HS-5 (cell line): ENCODE results near the gene SHC1.

Experiments
- DNase-seq: peaks from one replicate; pipeline ENCODE4 v3.0.0-alpha.2; 2012; ENCODE audit warnings: low read depth

Gene SHC1

DNA sequence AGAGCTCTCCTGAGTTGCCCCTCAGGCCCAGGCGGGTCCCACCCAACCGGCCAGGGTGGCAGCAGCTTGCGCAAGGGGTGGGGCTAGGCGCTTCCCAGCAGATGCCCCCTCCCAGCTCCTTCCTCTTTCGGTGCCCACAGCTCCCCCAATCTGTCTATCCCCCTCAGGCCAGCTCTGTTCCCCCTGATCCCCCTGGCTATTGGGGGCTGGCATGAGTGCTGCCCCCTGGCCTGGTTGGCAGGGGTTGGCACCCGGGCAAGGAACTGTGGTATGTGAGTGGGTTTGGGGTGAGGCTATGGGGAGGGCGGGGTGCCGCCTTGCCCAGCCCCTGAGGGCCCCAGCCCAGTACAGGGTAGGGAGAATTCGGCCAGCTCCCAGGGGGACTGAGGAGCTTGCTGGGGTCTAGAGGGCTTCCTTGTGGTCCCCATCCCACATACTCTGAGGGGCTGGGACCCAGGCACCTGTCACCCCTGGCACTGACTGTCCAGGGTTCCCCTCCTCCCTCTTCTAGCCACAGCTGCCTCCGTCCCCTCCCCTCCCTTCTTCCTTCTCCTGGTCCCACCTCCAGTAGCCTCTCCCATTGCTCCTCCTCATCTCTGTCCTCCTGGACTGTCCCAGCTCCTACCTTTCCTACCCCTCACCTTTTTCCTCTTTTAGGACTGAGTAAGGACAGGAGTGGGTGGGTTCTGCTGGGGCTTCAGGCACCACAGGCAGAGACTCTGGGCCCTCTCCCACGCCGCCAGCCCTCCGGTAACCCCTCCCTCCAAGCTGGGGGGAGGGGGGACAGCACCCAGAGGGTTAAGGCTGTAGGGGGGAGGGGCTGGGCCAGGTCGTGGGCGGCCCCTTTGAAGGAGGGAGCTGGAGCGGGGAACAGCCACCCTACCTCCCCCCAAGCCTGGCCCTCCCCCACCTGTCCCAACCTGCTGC is 37.7 kb upstream of the SHC1 start:
- DNase-seq, result no peak

GRCh38 chr1:155007251-155007828 is 36.8 kb upstream of the SHC1 start:
- DNase-seq, result no peak

DNA sequence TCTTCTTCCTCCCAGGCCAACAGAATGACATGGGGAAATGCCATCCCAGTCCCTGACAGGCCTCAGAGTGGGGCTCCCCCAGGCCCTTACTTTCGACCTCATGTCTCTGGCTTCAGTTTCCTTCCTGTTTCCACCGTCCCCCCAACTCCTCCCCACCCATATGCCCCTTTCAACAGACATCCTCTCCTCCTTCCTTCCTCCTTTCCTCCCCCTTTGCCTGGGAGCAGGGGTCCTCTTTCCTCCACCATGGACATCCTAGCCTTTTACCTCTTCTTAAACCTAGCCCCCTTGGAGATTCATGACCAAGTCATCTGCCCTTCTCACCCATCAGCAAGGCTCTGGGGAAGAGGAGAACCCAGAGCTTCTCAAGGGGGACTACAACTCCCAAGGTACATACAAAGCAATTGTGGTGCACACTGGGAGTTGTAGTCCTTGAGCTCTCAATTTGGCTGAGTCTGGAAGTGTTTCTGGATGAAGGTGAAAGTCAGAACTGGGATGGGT is 36.1 kb upstream of the SHC1 start:
- no peak for DNase-seq

DNA sequence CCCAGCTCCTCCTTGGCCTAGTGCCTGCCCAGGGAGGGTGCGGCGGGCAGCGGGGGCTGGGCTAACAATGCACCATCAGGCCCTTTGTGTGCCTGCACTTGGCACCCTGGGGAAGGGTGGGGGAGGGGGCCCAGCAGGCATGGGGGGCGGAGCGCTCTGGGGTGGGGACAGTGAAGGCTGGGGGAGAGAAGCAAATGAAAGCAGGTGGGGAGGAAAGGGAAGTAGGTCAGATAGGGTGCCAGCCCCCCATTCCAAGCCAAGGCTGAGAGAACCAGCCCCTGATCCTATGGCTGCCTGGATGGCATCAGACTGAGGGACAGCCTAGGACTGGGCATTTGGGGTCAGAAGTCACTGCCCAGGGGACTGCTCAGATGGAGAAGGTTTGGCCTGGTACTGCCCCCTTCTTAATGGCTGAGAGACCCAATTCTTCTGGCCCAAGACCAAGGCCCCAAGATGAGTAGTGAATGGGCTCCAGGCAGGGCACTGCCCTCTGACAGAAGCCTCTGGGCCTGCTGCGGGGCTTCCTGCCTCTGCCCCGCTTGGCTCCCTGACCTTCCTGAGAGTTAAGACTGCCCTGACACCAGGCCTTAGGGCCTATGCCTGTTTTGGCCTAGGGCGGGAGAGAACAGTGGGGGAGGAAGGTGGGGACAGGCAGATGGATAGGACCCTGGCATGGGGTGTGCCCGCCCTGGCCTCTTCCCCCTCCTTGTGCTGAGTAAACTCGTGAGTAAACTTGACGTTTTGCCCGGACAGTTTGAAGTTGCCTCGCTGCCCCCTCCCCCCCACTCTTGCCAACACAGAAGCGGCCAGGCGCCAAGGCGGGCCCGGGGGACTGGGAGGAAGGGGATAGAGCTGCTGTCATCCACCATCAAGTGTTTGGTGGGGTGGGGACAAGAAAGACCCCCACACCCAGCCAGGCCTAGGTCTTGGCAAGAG is 34.8 kb upstream of the SHC1 start:
- no peak for DNase-seq

DNA sequence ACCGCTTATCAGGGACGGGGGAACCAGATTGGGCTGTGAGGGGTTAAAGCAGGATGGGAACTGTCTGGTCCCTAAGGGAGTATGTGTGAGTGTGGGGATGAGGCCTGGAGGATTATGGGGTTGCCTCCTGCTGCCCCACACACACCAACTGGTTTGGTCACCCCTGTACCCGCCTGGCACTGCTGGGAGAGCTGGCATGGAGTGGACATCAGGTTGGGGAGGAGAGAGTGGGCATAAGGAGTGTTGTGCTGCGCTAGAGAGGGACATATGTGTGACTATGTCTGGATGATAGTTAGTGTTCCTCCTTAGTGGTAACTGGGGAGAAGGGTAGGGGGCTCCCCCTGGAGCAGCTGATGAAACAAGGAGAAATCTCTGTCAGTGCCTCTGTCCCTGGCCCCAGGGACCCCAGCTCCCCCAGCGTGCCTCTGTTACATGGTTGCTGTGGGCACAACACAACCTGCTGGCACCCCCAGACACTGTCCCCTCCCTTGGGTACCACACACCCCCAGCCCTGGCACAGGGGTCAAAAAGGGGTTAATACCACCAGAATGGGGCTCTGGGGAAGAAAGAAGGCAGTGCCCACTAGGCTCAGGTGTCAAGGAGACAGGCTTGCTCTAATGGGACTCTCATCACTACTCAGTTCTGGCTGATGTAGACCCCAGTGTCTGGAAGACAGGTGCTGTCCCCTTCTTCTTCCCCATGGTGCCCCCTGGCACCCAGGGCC is 34.0 kb upstream of the SHC1 start:
- DNase-seq, result no peak

DNA sequence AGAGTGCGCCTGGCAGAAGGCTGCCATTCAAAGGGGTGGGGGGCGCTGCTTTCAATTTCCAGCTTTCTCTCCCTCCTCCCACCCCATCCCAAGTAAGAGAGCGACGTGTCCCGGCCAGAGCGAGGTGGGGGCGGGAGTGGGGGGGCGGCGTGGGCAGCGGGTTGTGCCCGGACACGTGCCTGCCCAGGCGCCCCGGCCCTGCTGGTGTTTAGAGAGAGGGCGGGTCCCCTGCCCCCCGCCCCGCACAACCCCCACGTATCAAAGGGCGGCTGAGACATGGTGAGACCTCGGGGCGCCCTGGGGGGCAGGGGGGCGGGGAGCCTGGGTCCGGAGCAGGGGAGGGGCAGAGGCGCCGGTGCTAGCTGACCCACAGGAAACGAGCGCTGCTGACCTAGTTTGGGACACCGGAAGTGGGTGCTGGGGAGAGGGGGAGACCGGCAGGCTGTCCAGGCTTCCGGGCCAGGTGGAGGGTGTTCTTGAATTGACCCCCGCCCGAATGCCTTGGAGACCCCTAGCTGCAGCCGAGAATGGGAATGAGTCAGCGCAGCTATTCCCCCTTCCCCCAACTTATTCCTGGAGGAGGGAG is 33.3 kb upstream of the SHC1 start:
- no peak for DNase-seq

DNA sequence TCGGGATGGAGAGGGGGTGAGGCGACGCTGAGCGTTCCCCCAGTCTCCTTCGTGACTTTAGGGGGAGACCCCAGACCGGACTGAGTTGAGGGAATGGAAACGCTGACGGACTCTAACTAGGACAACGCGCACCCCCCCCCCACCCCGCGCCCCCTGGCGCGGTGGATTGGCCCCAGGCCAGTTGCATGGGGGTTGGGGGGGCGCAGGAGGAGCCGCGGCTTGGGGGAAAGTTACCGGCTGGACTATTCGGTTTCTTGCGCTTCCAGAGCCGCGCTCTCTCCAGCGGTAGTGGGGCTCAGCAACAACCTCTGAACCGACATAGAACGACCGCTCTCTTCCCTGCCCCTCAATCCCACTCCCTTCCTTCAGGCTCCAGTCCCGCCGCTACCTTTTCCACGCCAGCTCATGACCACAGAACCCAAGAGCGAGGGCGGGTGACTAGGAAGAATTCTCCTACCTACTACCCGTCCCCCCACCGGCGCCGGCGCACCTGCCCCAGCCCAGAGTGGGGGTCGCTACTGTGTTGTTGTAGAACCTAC is 32.7 kb upstream of the SHC1 start:
- DNase-seq, result no peak

GRCh38 chr1:155002464-155003226 is 32.1 kb upstream of the SHC1 start, which contains the start of gene ZBTB7B:
Gene ZBTB7B (plus strand): TSS chr1:155002802. CDS start chr1:155014661, 11,859 bp downstream.
- no peak for DNase-seq

DNA sequence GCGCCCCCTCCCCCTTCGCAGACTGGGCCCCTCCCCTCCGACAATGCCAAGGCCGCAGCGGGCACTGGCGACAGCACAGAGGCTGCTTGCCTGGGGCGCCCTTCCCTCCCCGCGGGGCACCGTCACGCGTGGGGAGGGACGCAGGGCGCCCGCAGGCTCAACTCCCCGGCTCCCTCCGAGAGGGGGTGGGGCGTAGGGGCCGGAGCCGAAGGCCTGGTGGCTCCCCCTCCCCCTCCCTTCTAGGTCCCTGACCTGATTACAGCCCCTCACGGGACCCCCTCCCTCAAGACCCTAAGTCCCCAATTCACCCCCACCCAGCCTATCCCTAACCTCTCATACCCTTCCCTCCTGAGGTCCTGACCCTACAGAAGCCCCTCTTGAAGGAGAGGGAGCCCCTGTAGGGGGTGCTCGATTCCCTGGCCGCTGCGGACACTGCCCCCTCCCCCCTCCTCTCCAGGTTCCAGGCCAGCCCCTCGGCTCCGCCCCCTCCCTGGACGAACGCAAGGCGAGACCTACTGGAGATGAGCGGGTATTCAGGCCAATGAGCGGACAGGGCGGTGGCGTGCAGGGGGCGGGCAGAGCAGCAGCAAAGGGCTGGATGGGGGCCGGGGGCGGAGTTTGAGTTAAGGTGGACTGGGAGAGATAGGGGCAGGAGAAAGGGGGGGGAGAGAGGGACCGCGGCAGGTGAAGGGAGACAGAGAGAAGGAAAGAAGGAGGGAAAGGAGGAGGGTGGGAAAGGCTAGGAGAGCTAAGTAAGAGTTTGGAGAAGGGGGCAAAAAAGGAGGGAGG is 31.3 kb upstream of the SHC1 start:
- peak; percentile 85 for DNase-seq

DNA sequence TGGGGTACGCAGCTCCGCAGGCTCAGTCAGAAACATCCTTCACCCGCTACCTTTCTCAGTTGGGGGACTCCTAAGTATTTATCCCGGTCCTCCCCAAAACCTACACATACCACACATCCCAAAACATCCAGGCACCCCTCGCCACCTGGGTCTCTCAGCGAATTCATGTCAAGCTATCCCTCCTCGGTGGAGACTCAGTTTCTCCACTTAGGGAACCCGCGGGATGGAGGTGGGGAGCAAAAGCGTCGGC is 30.8 kb upstream of the SHC1 start:
- DNase-seq, result no peak

DNA sequence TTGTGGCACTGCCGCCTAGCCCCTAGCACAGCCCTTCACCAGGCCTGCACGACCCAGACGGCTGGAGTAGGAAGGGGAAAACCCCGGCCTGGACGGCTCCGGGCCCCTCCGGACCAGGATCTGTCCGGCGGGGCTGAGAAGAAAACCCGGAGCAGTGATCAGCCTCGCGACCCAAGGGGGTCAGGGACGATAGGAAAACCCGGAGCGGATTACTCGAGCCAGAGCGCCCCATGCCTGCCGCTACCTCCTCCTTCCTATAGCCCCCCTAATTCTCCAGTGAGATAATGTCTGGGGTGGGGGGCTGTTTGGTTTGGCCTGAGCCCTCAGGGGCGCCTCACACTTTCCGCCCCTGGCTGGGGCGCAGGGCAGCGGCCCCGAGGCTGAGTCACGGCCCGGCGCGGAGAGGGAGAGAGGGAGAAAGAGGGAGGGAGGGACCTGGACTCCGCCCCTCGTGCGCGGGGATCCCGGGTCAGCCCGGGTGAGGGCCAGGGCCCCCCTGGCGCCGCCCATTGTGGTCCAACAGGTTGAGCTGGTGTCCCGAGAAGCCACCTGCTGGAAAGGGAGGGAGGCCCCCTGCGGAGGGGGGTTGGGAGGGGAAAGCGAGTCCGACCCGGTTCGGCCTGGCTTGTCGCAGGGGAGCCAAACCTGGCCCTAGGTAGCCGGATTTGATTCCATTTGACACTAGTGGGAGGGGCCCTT is 30.3 kb upstream of the SHC1 start:
- no peak for DNase-seq

DNA sequence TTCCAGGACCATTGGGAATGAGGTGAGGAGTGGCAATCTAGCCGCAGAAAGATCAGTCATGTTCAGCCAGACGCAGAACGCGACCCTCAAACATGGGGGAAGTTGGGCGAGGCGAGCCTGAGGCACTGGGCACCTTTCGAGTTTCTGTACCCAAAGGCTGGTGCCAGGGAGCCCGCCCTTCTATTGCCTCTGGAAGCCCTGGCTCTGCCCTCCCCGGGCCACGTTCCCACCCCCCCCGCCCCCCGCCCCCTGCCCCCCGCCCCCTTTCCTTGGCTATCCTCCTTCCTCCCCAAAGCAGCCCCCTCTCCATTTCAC is 29.8 kb upstream of the SHC1 start:
- DNase-seq, result no peak

DNA sequence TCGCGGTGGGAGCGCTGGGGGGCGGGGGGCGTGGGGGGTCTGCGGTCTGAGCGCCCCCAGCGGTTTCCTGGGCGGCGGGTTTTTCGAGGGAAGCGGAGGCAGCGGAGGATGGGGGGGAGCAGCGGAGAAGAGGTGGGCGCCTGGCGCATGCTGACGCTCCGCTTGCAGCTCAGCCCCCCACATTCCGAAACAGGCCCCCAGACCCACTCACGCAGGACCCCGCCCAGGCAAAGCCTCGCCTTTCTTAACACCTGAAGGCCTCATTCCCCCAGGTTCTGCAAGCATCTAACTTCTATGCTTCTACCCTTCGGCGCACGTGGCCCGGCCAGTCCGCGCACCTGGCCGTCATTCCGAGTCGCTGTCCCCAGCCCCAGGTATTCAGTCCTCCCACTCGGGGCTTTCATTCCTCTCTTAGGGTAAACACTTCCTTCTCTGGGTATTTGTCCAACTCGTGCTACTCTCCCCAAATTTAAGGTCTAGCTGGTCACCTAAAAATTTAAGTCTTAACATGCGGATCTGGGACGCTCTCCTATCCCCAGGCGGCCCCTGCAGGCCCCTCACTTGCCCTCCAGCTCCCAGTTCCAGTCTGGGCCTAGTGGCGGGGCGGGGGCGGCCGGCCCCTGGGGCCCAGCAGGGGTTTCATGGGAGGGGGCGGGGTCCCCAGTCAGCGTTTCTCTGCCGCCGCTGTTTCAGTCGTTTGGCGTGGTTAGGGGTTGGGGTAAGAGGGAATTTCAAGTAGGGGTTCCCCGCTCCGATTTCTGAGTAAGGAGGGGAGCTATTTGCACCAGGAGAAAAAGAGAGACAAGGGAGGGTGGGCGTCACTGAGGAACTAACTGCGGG is 29.2 kb upstream of the SHC1 start:
- DNase-seq, result no peak

DNA sequence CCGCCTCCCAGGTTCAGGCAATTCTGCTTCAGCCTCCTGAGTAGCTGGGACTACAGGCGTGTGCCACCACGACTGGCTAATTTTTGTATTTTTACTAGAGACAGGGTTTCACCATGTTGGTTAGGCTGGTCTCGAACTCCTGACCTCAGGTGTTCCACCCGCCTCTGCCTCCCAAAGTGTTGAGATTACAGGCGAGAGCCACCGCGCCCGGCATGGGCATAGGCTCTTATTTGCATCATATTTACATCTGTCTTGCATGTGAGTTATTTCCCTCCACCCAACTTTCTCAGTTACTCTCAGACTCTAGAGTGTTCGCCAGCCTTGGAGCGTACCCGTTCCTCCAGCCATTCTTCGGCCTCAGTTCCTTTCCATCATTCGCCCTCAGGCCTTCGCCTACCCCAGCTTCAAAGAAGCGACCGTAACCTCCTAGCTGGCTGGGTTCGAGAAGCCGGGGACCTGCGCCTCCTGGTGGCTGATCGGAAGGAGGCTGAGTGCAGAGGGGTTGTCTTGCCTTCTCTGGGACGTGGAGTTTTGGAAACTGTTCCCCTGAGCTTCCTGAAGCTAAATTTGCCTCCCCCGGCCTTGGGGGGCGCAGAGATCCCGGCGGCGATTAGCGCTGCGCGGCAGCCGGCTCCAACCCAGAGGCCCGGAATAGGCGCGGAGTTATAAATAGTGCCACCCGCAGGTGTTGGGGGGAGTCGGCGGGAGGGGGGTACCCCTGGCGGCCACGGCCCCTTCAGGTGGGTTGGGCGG is 28.4 kb upstream of the SHC1 start:
- no peak for DNase-seq

GRCh38 chr1:154998201-154998780 is 27.7 kb upstream of the SHC1 start:
- DNase-seq, result no peak

DNA sequence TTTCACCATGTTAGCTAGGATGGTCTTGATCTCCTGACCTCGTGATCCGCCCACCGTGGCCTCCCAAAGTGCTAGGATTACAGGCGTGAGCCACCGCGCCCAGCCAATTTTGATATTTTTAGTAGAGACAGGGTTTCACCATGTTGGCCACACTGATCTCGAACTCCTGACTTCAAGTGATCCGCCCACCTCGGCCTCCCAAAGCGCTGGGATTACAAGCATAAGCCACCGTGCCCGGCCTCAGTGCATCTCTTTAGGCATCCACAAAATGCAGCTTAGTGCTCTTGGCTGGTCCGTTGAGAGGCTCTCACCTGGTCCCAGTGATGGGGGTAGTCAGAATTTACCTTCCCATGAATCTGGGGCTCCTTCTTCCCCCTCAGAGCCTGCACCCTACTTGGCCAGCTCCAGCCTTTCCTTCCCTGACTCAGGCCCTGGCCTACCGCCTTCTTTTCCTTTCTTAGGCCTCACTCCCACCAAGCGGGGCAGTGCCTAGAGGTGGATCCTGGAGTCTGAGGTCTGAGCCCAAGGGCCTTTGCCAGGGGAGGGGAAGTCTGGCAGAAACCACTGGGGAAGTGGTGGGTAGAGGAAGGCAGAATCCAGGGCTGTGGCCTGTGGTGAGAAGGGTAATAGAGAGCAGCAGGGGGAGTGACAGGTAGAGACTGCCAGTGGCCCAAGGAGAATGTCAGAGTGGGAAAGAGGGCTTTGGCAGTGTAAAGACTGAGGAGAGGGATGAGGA is 26.6 kb upstream of the SHC1 start:
- DNase-seq, result no peak
